ENCODE measurements around the gene SLC41A3. TPM values are rescaled to one million over a fixed set of nuclear protein-coding genes. Genes with fewer than 3 reads are reported as not detected.

The SLC41A3 gene
- total RNA-seq, 1 donor: 25.3 TPM

DNA sequence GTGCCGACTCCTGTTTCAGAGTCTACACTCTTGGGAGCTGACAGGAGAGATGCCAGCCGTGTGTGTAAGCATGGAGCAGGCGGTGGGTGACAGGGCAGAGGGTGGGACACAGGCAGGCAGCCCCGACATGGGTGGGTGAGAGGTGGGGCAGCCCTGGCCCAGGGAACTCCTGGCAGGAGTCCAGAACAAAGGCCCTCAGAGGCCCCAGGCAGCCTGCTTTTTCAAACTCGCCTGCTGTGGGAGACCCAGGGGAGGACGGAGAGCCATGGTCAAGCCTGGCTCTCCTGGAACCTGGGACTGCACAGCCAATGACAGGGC is 29.3 kb upstream of the SLC41A3 start:
- Histone ChIP-seq H3K27me3 (ENCODE audit: insufficient read depth, low read length) (no peaks in the 10 kb centered on the region), H3K4me3 (ENCODE audit: low read length) (no peak overlapping the region), H3K9me3 (ENCODE audit: low read depth, low read length) (no peaks in the 10 kb centered on the region), H3K4me1 (ENCODE audit: insufficient read depth, low read length) (no peaks in the 10 kb centered on the region)

DNA sequence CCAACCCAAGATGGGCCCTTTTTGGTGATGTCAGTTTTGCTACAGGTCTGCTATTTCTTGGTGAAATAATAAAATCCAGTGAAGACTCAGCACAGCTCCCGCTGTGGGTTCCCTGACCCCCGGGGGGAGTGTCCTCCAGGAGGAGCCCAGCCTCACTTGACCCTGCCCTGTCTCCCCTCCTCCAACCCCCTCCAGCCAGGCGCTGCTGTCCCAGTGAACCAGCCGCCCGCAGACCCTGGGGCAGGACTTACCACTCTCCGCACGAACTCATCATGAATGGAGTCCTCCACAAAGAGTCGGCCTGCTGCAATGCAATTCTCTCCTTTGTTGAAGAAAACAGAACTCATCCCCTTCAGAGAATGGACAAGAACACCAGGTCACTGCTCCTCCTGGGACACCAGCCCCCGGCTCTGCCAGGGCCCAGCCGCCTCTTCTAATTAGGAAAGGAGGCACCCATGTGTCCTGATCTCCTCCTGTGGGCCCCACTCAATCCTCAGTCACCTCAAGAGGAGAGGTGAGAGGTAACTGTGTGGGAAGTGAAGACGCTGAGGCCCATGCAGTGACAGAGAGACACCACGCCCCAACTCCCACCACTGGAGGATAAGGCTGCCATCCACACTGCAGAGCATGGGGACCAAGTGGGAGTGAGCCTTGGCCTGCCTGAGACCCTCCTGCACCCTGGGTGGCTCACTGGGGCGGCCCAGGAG is 28.8 kb upstream of the SLC41A3 start:
- no peaks in the 10 kb centered on the region for H3K27me3 ChIP-seq (ENCODE audit: insufficient read depth, low read length)
- no peak overlapping the region for H3K4me3 ChIP-seq (ENCODE audit: low read length)
- no peaks in the 10 kb centered on the region for H3K9me3 ChIP-seq (ENCODE audit: low read depth, low read length)
- no peaks in the 10 kb centered on the region for H3K4me1 ChIP-seq (ENCODE audit: insufficient read depth, low read length)

DNA sequence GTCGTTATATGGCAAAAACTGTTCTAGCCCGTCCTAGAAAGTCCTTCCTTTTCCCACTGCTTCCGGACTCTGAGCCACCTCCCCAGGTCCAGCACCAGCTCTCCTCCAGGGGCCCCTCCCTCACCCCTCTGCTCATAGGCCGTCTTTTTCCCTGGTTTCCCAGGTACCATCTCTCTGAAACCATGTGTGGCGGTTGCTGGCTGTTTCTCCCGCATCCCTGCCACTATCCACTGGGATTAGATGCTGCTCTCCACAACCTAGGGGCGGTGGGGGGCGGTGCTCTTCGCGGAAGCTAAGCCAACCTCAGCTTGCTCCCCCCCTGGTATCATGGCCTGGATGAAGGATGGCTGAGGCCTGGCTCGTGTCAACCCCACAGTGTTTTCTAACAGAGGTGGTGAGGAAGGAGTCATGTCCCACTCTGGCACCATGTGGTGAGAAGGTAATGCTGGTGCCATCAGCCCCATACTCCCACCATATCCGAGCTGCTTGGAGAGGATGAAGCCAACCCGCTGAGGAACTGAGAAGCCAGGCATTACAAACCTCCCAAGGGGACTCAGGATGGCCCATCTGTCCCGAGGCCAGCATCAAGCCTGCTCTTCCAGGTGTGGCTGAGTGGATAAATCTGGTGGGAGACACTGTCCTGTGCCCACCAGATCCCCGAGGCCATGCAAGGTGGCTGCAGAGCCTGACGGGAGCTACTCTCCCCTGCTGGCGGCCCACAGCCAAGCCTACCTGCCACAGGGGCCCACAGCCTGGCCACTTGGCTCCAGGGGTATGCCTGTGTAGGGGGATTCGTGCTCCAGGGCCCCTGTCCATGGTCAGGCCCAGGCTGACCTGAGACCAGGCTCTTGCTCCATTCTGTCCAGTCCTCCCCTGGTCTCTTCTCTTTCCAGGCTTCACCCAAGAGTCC is 27.9 kb upstream of the SLC41A3 start:
- Histone ChIP-seq H3K27me3 (ENCODE audit: insufficient read depth, low read length) (no peaks in the 10 kb centered on the region), H3K9me3 (ENCODE audit: low read depth, low read length) (no peaks in the 10 kb centered on the region), H3K4me3 (ENCODE audit: low read length) (no peak overlapping the region), H3K4me1 (ENCODE audit: insufficient read depth, low read length) (no peaks in the 10 kb centered on the region)

DNA sequence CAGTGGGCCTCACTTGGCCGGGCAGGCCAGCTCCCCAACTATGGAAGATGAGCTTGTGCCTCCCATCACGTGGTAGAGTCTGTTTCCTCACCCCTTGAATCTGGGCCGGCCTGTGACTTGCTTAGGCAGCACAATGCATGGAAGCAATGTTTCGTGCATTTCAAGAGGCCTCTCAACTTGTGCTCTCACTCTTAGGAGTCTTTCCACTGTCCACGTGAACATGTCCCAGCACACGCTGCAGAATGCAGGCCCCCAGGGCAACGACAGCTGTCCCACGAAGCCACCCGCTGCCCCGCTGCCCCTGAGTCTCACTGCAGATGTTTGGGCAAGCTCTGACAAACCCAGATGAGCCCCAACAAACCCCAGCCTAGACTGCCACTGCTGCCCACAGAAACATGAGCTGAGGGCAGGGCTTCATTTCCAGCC is 27.2 kb upstream of the SLC41A3 start:
- no peaks in the 10 kb centered on the region for H3K27me3 ChIP-seq (ENCODE audit: insufficient read depth, low read length)
- no peaks in the 10 kb centered on the region for H3K9me3 ChIP-seq (ENCODE audit: low read depth, low read length)
- no peak overlapping the region for H3K4me3 ChIP-seq (ENCODE audit: low read length)
- no peaks in the 10 kb centered on the region for H3K4me1 ChIP-seq (ENCODE audit: insufficient read depth, low read length)

DNA sequence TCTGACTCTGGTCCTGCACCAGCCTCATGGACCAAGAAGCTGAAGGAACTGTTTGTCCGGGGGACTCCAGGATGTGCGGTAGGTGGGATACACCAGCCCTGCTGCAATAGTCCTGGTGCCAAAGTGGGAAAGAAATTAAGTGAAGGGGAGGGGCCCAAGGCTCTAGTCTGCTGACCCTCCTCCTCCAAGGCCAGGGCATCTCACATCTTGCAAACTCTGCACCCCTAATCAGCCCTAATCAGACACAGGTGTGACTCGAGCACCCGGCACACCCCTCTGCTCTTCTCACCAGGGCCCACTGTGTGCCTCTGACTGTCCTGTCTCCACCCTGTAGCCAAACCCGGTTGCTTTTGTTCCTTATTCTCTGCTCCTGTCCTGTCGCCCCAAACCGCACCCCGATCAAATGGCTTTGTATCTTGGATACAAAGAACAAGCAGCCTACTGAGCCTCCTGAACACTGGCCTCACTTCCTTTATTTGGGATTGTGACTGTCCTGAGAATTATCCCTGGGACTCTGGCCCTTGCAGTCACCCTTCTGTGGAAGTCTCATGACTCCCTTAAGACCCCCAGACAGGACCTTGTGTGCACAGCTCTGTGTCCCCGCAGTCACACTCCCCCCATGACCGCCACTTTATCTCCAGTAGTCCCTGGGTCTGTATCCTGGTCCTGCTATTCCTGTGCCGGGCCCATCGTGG is 26.7 kb upstream of the SLC41A3 start:
- no peaks in the 10 kb centered on the region for H3K9me3 ChIP-seq (ENCODE audit: low read depth, low read length)
- H3K4me1 ChIP-seq (ENCODE audit: insufficient read depth, low read length): no peaks in the 10 kb centered on the region
- H3K27me3 ChIP-seq (ENCODE audit: insufficient read depth, low read length): no peaks in the 10 kb centered on the region
- no peak overlapping the region for H3K4me3 ChIP-seq (ENCODE audit: low read length)

DNA sequence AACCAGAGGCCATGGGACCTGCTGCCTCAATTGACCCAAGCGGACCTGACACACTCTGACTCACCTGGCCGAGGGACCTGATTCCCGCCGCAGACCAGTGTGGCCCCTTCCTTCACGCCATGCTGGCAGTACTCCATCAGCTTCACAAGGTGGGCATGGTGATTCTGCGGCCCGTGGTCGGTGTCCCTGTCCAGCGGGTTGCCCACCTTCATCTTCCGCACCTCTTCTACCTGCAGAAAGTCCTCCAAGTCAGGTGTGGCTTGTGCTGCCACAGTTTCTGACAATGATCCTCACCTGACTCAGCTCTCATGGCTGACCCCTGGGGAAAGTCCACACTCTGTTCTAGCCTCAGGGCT is 25.9 kb upstream of the SLC41A3 start:
- H3K27me3 ChIP-seq (ENCODE audit: insufficient read depth, low read length): no peaks in the 10 kb centered on the region
- H3K9me3 ChIP-seq (ENCODE audit: low read depth, low read length): no peaks in the 10 kb centered on the region
- H3K4me1 ChIP-seq (ENCODE audit: insufficient read depth, low read length): no peaks in the 10 kb centered on the region
- H3K4me3 ChIP-seq (ENCODE audit: low read length): no peak overlapping the region

DNA sequence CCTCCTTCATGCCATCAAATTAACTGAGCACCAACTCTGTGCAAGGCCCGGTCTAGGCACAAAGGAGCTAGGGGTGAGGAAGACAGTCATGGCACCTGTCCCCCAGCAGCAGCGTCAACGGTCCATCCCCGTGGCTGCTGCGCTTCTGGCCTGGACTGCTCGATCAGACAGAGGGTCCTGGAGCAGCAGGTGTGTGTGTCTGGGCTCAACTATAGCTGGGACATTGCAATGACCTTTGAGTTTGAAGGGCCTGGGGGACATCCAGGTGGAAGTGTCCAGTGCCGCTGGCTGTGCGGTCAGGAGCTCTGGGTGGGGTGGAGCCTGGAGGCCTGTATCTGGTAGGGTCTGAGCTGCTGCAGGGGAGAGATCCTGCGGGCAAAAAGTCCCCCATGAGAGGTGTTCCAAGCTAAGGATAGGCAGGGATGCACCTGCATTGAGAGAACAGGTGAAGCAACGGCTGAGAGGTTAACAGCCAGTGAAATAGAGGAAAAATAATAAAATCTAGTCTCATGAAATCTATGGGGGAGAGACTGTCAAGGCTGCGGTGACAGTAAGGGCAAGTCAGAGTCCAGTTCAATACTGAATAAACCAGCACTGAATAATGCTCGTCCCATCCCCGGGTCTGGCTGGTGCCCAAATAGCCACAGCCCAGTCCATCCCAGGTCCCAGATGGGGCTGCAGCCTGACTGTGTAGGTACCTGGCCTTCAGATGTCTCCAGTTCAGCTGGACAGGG is 25.4 kb upstream of the SLC41A3 start:
- H3K9me3 ChIP-seq (ENCODE audit: low read depth, low read length): no peaks in the 10 kb centered on the region
- H3K4me3 ChIP-seq (ENCODE audit: low read length): no peak overlapping the region
- no peaks in the 10 kb centered on the region for H3K4me1 ChIP-seq (ENCODE audit: insufficient read depth, low read length)
- H3K27me3 ChIP-seq (ENCODE audit: insufficient read depth, low read length): no peaks in the 10 kb centered on the region

DNA sequence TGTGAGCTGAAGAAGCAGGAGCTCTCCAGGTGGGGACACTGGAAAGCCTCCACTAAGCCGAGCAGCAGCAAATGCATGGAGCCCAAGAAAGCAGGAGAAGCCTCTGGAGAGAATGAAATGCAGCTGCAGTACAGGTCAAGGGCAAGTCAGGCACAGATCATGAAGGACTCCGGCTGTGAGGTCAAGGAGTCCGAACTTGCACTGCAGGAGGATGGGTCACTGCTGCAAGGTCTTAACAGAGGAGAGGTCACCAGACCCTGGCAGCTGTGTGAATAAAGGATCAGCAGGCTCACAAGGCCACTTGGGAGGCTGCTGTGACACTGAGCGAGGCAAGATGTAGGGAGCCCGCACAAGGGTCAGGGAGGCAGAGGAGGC is 24.7 kb upstream of the SLC41A3 start:
- no peaks in the 10 kb centered on the region for H3K9me3 ChIP-seq (ENCODE audit: low read depth, low read length)
- no peaks in the 10 kb centered on the region for H3K4me1 ChIP-seq (ENCODE audit: insufficient read depth, low read length)
- no peak overlapping the region for H3K4me3 ChIP-seq (ENCODE audit: low read length)
- H3K27me3 ChIP-seq (ENCODE audit: insufficient read depth, low read length): no peaks in the 10 kb centered on the region

DNA sequence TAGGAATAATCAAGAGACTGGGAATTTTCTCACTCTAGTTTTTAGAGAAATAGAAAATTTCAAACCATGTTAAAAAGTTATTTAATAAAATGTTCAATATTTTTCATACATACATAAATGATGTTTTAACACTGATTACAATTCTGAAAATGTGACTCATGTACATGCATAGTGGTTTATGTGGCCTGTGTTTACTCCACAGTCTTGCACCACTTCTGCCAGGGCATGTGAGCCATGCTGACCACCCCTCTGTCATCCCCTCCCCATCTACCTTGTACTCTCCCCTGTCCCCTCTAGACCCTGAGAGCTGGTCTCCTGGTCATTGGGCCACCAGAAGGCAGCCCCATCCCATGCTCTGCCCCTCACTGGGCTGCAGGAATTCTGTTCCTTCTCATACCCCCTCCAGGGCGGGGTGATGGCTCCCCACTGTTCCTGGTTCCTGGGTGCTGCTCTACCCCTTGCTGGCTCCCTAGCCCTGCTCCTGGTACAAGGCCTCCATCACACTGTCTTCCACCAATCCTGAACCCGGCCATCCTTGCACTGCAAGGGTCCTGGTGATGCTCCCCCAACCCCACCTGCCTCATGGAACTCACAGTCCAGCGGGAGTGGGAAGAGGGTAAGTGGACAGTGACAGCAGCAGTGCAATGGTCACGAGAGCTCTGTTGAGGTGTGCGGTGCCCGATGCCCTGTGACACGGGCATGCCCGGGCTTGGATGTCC is 24.2 kb upstream of the SLC41A3 start:
- Histone ChIP-seq H3K4me1 (ENCODE audit: insufficient read depth, low read length) (no peaks in the 10 kb centered on the region), H3K9me3 (ENCODE audit: low read depth, low read length) (no peaks in the 10 kb centered on the region), H3K27me3 (ENCODE audit: insufficient read depth, low read length) (no peaks in the 10 kb centered on the region), H3K4me3 (ENCODE audit: low read length) (no peak overlapping the region)

DNA sequence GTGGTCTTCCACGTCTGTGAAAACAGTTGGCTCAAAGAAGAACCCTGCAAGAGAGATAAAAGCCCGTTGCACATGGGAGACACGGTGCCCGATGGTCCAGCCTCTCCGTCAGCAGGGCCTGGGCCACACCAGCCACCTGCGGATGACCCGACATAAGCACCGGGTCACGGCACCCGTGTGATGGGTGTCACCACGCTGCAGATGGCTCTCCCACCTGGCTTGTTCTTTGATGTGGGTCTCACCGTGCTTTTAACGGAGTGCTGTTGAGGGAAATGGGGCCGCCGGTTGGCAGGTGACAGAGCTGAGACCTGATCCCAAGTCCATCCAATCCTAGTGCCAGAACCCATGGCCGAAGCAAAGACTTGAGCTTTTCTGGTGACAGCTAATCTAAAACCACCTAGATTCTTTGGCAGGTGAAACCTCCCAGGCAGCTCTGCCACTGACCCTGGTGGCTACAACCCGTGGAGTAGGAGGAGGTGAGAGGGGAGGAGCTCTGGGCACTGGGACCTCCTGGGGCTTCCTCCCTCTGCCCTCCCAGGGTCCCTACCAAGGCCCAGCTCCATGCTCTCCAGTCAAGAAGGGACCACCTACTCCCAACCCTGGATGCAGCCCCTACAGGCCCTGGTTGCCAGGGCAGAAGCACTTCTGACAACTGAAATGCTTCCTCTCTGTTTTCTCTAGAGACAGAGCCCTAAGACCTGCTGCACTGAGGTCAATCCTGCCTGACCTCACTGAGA is 23.4 kb upstream of the SLC41A3 start:
- Histone ChIP-seq H3K27me3 (ENCODE audit: insufficient read depth, low read length) (no peaks in the 10 kb centered on the region), H3K9me3 (ENCODE audit: low read depth, low read length) (no peaks in the 10 kb centered on the region), H3K4me1 (ENCODE audit: insufficient read depth, low read length) (no peaks in the 10 kb centered on the region), H3K4me3 (ENCODE audit: low read length) (no peak overlapping the region)

DNA sequence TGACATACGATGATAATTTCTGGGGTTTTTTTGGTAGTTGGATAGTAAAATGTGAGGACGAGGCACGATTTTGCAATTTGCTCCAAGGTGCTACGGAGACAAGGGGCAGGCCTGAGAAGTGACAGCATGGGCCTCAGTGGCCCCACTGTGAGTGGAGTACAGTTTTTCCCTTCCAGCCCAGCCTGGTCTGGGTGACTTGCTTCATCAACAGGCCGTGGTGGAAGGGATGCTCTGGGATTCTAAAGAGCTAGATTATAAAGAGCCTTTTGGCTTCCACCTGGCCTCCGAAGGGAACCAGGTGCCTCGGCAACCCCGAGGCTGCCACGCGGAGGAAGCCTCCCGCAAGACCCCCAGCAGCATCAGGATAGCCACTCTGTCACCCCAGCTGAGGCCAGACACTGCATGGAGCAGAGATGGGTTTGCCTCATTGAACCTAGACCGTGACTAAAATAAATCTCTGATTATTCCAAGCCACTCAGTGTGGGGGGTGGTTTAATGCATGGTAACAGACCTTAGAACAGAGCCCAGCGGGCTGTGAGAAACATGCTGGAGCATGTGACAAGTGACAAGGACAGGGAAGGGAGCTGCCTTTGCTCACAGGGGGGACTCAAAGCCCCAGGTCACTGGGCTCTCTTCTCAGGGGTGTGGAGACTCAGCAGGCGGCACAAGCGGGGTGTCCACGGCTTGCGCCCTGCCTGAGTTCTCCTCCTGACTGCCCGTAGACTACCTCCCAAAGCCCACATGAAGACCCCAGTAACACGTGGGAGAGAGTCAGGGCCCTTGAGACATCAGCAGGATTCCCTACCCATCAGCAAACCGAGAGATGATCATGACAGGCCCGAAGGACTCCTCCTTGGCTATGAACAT is 22.6 kb upstream of the SLC41A3 start:
- H3K4me3 ChIP-seq (ENCODE audit: low read length): no peak overlapping the region
- no peaks in the 10 kb centered on the region for H3K27me3 ChIP-seq (ENCODE audit: insufficient read depth, low read length)
- H3K4me1 ChIP-seq (ENCODE audit: insufficient read depth, low read length): no peaks in the 10 kb centered on the region
- H3K9me3 ChIP-seq (ENCODE audit: low read depth, low read length): no peaks in the 10 kb centered on the region

DNA sequence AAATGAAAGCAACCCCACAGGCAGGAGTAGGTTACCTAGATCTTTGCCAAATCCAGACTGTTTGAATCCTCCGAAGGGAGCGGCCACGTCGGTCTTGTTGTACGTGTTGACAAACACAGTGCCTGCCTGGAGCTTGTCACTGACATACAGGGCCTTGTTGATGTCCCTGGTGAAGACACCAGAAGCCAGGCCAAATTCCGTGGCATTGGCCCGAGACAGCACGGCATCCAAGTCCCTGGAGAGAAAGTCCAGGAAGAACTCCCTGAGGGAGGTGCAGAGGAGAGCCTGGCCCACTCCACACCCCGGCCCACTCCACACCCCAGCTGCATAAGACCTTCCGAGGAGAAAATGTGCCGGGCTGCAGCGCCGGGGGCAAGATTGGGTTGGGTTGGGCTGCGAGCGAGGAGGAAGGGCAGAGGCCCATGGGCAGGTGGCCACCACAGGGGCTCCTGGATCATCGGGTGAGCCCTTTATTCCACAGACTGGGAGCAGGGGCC is 21.8 kb upstream of the SLC41A3 start:
- H3K4me1 ChIP-seq (ENCODE audit: insufficient read depth, low read length): no peaks in the 10 kb centered on the region
- no peak overlapping the region for H3K4me3 ChIP-seq (ENCODE audit: low read length)
- no peaks in the 10 kb centered on the region for H3K27me3 ChIP-seq (ENCODE audit: insufficient read depth, low read length)
- H3K9me3 ChIP-seq (ENCODE audit: low read depth, low read length): no peaks in the 10 kb centered on the region
